ENCODE results near the gene APOBEC3G. TPM values are rescaled to one million over a fixed set of nuclear protein-coding genes. Genes with fewer than 3 reads are reported as not detected.
"Not testable (repeated sequence)": the region's sequence is repeated elsewhere in the genome, so short reads cannot be mapped to it uniquely, and the experiment has no call there.

Gene APOBEC3G
- total RNA-seq: 5.5 and 6.9 TPM in 2 replicates

DNA sequence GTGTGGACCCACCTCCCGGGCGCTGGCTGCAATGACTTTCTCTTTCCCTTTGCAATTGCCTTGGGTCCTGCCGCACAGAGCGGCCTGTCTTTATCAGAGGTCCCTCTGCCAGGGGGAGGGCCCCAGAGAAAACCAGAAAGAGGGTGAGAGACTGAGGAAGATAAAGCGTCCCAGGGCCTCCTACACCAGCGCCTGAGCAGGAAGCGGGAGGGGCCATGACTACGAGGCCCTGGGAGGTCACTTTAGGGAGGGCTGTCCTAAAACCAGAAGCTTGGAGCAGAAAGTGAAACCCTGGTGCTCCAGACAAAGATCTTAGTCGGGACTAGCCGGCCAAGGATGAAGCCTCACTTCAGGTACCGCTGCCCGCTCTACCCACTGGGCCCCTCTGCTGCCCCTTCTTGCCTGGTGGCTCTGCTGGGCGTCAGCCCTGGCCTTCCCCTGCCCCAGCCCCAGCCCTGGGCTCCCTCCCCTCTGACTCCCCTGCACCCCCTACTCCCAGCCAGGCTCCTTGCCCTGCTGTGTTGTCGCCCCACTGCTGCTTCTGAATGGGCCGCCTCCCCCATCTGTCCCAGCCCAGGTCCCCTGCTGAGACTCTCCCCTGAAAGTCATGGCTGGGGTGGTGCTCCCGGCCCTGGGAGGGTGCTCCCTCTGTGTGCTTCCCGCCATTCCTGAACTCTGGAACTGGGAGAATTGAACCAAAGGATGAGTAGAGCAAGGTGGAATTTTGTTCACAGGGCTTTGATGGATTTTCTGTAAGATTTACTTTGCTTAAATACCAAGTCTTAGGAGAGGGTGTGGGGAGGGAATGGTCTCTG, at the start of gene APOBEC3G:
Gene APOBEC3G (plus strand): TSS at position 250 of the 815 bp plus-strand sequence. CDS start 87 bp downstream, at position 337.
- peak within 1 kb of the TSS; percentile 50 for H3K4me3 ChIP-seq (ENCODE audit: low read depth, low read length)
- not testable (repeated sequence) for DNase-seq (ENCODE audit: low read depth)

DNA sequence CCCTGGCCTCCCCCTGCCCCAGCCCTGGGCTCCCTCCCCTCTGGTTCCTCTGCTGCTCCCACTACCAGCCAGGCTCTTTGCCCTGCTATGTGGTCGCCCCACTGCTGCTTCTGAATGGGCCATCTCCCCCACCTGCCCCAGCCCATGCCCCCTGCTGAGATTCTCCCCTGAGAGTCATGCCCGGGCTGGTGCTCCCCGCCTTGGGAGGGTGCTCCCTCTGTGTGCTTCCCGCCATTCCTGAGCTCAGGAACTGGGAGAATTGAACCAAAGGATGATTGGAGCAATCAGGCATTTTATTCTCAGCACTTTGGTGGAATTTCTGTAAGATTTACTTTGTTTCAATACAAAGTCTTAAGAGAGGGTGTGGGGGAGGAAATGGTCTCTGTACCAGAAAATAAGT, 49.4 kb upstream of the APOBEC3G start:
- no peak overlapping the region for H3K4me3 ChIP-seq (ENCODE audit: low read depth, low read length)
- TF ChIP-seq, protein P1, sequence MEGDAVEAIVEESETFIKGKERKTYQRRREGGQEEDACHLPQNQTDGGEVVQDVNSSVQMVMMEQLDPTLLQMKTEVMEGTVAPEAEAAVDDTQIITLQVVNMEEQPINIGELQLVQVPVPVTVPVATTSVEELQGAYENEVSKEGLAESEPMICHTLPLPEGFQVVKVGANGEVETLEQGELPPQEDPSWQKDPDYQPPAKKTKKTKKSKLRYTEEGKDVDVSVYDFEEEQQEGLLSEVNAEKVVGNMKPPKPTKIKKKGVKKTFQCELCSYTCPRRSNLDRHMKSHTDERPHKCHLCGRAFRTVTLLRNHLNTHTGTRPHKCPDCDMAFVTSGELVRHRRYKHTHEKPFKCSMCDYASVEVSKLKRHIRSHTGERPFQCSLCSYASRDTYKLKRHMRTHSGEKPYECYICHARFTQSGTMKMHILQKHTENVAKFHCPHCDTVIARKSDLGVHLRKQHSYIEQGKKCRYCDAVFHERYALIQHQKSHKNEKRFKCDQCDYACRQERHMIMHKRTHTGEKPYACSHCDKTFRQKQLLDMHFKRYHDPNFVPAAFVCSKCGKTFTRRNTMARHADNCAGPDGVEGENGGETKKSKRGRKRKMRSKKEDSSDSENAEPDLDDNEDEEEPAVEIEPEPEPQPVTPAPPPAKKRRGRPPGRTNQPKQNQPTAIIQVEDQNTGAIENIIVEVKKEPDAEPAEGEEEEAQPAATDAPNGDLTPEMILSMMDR (conservative IDR thresholded peaks at IDR 0.05; ENCODE audit: low read depth, low read length): no peak
- no peak for DNase-seq (ENCODE audit: low read depth)

DNA sequence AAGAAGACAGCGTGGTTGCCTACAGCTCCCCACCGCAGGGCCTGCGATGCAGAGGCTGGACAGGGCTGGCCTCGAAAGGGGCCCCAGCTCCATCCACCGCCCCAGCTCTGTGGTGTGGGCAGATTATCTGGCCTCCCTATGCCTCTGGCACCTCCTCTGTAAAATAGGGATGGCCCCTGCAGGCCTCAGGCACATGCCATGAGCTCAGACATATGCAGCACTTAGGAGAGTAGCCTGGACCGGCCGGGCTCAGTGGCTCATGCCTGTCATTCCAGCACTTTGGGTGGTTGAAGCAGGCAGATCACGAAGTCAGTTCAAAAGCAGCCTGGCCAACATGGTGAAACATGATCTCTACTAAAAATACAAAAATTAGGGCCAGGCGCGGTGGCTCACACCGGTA, 48.8 kb upstream of the APOBEC3G start:
- TF ChIP-seq, protein P1 (conservative IDR thresholded peaks at IDR 0.05; ENCODE audit: low read depth, low read length): no peak
- H3K4me3 ChIP-seq (ENCODE audit: low read depth, low read length): no peak overlapping the region
- DNase-seq (ENCODE audit: low read depth): no peak

DNA sequence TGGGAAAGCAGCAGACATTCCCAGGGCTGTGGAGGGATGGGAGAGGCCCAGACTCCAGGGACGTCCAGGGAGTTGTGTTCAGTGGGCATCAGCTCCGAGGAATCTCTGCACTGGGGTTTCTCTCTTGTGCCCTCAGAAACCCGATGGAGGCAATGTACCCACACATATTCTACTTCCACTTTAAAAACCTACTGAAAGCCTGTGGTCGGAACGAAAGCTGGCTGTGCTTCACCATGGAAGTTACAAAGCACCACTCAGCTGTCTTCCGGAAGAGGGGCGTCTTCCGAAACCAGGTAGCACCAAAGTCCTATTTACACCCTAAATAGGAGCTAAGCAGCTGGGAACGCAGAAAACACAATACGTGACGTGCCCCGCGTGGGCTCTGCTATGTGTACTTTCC, 47.8 kb upstream of the APOBEC3G start:
- H3K4me3 ChIP-seq (ENCODE audit: low read depth, low read length): no peak overlapping the region
- TF ChIP-seq, protein P1 (conservative IDR thresholded peaks at IDR 0.05; ENCODE audit: low read depth, low read length): no peak
- DNase-seq (ENCODE audit: low read depth): no peak

DNA sequence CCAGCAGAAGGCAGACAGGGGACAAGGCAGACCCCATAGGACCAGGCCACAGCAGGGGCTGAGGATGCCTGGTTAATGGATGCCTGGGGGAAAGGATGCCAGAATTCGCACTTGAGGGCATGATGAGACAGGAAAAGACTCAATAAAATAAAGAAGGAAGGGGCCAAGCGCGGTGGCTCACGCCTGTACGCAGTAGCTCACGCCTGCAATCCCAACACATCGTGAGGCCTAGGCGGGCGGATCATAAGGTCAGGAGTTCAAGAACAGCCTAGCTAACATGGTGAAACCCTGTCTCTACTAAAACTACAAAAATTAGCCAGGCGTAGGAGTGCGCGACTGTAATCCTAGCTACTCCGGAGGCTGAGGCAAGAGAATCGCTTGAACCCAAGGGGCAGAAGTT, 46.4 kb upstream of the APOBEC3G start:
- no peak for DNase-seq (ENCODE audit: low read depth)
- TF ChIP-seq, protein P1 (conservative IDR thresholded peaks at IDR 0.05; ENCODE audit: low read depth, low read length): no peak
- H3K4me3 ChIP-seq (ENCODE audit: low read depth, low read length): no peak overlapping the region

DNA sequence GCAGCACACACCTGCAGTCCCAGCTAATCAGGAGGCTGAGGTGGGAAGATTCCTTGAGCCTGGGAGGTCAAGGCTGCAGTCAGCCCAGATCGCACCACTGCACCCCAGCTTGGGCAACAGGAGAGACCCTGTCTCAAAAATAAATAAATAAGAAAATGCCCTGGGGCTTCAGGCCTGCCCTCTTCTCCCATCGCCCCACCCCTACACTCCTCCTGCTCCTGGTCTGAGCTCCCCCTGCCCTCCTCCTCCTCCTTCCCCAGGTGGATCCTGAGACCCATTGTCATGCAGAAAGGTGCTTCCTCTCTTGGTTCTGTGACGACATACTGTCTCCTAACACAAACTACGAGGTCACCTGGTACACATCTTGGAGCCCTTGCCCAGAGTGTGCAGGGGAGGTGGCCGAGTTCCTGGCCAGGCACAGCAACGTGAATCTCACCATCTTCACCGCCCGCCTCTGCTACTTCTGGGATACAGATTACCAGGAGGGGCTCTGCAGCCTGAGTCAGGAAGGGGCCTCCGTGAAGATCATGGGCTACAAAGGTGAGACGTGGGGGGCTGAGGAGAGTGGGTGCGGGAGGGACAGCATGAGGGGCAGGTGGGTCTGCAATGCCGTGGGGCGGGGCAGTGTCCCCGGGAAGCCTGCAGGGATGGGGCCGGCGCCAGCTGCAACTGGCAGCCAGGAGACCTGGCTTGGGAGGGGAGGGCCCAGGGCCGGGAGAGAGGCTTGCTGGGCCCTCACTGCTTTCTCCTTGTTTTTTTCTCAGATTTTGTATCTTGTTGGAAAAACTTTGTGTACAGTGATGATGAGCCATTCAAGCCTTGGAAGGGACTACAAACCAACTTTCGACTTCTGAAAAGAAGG, 45.4 kb upstream of the APOBEC3G start:
- DNase-seq (ENCODE audit: low read depth); H3K4me3 ChIP-seq (ENCODE audit: low read depth, low read length): not testable (repeated sequence)

DNA sequence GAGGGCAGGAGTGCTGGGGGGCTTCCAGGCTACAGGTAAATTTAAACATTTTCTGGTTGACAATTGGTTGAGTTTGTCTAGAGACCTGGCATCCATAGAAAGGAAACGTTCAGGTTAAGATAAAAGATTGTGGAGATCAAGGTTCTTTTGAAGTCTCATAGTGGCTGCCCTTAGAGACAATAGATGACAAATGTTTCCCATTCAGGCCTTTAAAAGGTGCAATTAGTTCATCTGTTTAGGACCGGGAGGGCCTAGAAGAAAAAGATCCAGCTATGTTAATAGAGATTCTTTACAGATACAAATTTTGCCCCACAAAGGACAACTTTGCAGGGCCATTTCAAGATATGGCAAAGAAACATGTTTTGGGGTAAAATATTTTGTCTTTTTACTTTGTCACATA, 40.0 kb upstream of the APOBEC3G start:
- not testable (repeated sequence) for DNase-seq (ENCODE audit: low read depth); H3K4me3 ChIP-seq (ENCODE audit: low read depth, low read length)

DNA sequence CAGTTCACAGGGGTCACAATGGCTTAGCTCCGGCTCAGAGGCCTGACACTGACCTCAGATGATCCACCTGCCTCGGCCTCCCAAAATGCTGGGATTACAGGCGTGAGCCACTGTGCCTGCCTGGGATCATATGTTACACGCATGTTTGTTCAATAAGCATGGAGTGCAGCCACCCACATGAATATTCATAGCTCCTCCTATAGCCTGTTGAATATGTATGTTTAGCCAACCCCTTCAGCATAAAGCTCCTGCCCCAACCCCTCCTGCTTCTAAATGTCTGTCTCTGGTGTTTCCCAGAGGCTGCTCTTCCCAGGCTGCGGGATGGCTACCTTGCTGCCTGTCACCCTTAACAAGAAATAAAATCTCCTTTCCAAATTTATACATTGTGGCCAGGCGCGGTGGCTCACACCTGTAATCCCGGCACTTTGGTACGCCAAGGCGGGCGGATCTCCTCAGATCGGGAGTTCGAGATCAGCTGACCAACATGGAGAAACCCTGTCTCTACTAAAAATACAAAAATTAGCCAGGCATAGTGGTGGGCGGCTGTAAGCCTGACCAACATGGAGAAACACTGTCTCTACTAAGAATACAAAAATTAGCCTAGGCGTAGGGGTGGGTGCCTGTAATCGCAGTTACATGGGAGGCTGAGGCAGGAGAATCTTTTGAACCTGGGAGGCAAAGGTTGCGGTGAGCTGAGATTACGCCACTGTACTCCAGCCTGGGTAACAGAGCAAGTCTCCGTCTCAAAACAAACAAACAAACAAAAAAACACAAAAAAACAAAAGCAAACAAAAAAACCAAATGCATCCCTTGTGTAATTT, 37.6 kb upstream of the APOBEC3G start:
- DNase-seq (ENCODE audit: low read depth): no peak
- H3K4me3 ChIP-seq (ENCODE audit: low read depth, low read length): no peak overlapping the region
- TF ChIP-seq, protein P1 (conservative IDR thresholded peaks at IDR 0.05; ENCODE audit: low read depth, low read length): no peak

DNA sequence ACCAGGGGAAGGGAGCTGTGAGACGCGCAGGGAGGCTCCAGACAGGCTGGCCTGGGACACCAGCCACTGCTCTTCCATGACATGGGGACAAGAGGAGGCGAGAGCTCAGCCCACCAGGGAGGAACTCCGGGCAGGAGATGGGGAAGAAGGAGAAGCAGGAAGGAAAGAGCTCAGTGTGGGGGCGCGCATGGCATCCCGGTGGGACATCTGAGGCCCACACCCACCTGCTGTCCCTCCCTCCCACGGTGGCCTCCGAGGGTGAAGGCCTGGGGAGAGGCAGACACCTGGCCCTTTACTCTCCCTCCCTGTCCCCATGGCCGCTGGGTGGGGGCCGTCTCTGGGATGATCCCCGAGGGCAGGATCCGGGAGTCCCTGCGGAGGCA, 36.9 kb upstream of the APOBEC3G start:
- not testable (repeated sequence) for DNase-seq (ENCODE audit: low read depth)
- peak overlapping the region; percentile 70 for H3K4me3 ChIP-seq (ENCODE audit: low read depth, low read length)

DNA sequence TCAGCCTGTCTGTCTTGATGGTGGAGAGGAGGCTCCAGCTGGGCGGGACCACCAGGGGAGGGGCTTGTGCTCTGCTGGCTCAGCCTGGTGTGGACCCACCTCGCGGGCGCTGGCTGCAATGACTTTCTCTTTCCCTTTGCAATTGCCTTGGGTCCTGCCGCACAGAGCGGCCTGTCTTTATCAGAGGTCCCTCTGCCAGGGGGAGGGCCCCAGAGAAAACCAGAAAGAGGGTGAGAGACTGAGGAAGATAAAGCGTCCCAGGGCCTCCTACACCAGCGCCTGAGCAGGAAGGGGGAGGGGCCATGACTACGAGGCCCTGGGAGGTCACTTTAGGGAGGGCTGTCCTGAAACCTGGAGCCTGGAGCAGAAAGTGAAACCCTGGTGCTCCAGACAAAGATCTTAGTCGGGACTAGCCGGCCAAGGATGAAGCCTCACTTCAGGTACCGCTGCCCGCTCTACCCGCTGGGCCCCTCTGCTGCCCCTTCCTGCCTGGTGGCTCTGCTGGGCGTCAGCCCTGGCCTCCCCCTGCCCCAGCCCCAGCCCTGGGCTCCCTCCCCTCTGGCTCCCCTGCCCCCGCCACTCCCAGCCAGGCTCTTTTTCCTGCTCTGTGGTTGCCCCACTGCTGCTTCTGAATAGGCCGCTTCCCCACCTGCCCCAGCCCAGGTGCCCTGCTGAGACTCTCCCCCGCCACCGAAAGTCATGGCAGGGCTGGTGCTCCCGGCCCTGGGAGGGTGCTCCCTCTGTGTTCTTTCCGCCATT, 36.4 kb upstream of the APOBEC3G start, which contains the start of gene APOBEC3F:
Gene APOBEC3F (plus strand): TSS at position 327 of the 759 bp plus-strand sequence. CDS start 97 bp downstream, at position 424.
- not testable (repeated sequence) for DNase-seq (ENCODE audit: low read depth)
- H3K4me3 ChIP-seq (ENCODE audit: low read depth, low read length): peak within 1 kb of the TSS; percentile 70
